ENCODE results near the gene NUP210L. TPM values are rescaled to one million over a fixed set of nuclear protein-coding genes. Genes with fewer than 3 reads are reported as not detected.

NUP210L gene
- total RNA-seq, 1 experiment from 2014 or later, result not detected

GRCh38 chr1:153945131-153945794 lies 209.6 kb downstream of the NUP210L start:
- peak; percentile 44 for DNase-seq (ENCODE audit: low read depth)

GRCh38 chr1:153944827-153945117 lies 210.1 kb downstream of the NUP210L start:
- DNase-seq (ENCODE audit: low read depth), result no peak

GRCh38 chr1:153944005-153944826 lies 210.7 kb downstream of the NUP210L start:
- no peak for DNase-seq (ENCODE audit: low read depth)

GRCh38 chr1:153942766-153943549 lies 211.9 kb downstream of the NUP210L start:
- DNase-seq (ENCODE audit: low read depth), result no peak

Other genes with a start within 250 kb of the NUP210L start
- gene GATAD2B, start 232.1 kb downstream of the NUP210L start, total RNA-seq (2014; rRNA removed; shearing (Covaris generic)), result 8.7 and 11.0 TPM in 2 replicates
- gene DENND4B, start 208.4 kb downstream of the NUP210L start, total RNA-seq (2014; rRNA removed; shearing (Covaris generic)), result 8.4 and 9.0 TPM in 2 replicates
- 11.4 and 13.7 TPM in 2 replicates for gene CRTC2, start 196.5 kb downstream of the NUP210L start, total RNA-seq (2014; rRNA removed; shearing (Covaris generic))
- gene SLC39A1, start 191.5 kb downstream of the NUP210L start, total RNA-seq (2014; rRNA removed; shearing (Covaris generic)), result 120 and 138 TPM in 2 replicates
- 6.5 and 9.6 TPM in 2 replicates for gene CREB3L4, start 187.2 kb downstream of the NUP210L start, total RNA-seq (2014; rRNA removed; shearing (Covaris generic))
- 367 and 415 TPM in 2 replicates for gene JTB, start 177.4 kb downstream of the NUP210L start, total RNA-seq (2014; rRNA removed; shearing (Covaris generic))
- gene RAB13, start 168.7 kb downstream of the NUP210L start, total RNA-seq (2014; rRNA removed; shearing (Covaris generic)), result 36.7 and 45.6 TPM in 2 replicates
- gene RPS27, start 164.3 kb downstream of the NUP210L start, total RNA-seq (2014; rRNA removed; shearing (Covaris generic)), result 2,348 and 3,641 TPM in 2 replicates
- gene TPM3, start 37.0 kb upstream of the NUP210L start, total RNA-seq (2014; rRNA removed; shearing (Covaris generic)), result 679 and 714 TPM in 2 replicates
- gene CFAP141, start 51.3 kb upstream of the NUP210L start, total RNA-seq (2014; rRNA removed; shearing (Covaris generic)), result not detected in 2 replicates
- 77.8 and 101 TPM in 2 replicates for gene UBAP2L, start 65.9 kb upstream of the NUP210L start, total RNA-seq (2014; rRNA removed; shearing (Covaris generic))
- 92.3 and 123 TPM in 2 replicates for gene HAX1, start 117.6 kb upstream of the NUP210L start, total RNA-seq (2014; rRNA removed; shearing (Covaris generic))
- not detected in 2 replicates for gene AQP10, start 166.0 kb upstream of the NUP210L start, total RNA-seq (2014; rRNA removed; shearing (Covaris generic))
- 48.6 and 57.2 TPM in 2 replicates for gene ATP8B2, start 170.5 kb upstream of the NUP210L start, total RNA-seq (2014; rRNA removed; shearing (Covaris generic))

All from M059J (cell line).